Amniotic stem cell (primary cell): ENCODE measurements around the gene AQR.
"Not testable (repeated sequence)": the region's sequence is repeated elsewhere in the genome, so short reads cannot be mapped to it uniquely, and the experiment has no call there.

Experiments
- DNase-seq: peaks from one replicate; lab custom pipeline; 2025; lab: John Stamatoyannopoulos, UW

The AQR gene

DNA sequence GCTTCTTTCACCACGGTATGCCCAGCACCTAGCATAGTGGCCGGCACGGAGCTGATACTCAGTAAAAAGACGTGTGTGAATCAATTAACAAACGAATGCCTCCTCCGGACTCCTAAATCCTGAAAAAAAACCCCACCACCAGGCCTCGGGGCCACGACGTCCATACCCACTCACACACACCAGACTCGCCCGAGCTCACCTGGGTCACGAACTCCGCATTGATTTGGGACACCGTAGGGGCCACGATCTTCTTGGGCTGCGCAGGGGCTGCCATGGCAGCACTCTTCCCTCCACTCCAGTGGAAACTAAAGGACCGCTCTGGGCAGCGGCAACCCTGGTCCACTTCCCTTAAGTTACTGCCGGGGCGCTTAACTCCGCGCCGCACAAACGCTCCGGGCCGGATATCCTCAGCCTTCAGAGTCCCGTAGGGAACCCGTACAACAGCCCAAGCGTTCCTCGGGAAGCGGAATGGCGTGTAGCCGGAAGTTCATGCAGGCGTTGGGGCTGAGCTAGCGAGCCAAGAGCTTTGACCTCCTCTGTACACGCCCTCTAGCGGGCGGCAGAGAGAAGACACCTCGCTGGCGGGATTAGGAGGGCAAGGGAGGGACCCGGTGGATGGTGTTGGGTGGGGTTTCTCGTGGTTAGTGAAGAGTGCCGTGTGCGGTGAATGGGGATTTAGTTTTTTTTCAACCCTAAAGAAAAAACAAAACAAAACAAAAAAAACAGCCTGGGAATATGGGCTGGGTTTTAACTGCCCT lies at the start of gene AQR:
Gene AQR, minus strand, starts transcription at position 403 of the 758 bp plus-strand sequence. Its CDS starts 129 bp downstream, at position 274.
- DNase-seq: peak; percentile 94

DNA sequence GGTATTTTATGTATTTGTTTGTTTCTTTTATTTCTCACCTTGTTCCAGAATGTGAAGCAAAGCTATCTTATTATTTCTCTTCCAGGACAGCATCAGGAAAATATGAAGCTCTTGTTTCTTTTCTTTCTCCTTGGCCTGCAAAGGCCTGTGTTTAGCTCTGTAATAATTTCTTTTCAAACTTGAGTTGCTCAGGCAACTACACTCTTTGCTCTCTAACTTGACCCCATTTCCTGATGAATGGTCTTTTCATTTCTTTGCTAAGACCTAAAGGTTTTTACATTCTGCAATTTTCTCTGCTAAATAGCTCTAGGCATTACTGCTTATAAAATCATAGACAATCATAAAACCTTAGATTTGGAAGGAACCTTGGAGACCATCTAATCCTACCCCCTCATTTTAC lies 44.7 kb upstream of the AQR start:
- DNase-seq: no peak

DNA sequence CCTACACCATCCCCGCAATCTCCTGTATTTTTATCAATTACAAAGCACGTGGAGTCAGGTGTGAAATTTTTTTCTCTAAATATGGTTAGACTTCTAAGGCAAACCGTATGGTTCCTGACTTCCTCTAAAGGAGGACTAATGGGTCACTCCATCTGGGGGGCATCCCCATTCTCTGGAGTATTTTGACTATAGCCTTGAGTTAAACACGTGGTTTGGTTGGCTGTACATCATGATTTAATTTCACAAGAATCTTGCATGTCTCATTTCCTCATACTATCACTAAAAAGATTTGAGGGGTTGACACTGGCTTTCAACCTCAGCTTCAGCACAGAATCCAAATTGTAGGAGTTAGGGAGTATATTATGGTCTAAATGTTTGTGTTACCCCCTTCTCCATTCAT lies 43.8 kb upstream of the AQR start:
- no peak for DNase-seq

DNA sequence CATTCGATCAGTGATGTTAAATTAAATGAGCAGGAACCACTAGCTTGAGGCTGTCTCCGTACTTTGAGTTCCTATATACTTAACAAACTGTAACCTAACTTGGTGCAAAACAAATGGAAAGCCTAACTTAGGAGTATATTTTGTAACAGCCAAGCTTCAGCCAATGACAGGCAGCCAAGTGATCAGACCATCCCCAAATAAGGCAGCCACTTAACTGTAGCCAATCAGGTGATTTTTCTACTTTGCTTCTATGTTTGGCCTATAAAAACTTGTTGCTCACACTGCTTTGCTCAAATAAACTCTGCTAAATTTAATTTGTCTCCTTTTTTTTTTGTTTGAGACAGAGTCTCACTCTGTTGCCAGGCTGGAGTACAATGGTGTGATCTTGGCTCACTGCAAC lies 37.9 kb upstream of the AQR start:
- no peak for DNase-seq

DNA sequence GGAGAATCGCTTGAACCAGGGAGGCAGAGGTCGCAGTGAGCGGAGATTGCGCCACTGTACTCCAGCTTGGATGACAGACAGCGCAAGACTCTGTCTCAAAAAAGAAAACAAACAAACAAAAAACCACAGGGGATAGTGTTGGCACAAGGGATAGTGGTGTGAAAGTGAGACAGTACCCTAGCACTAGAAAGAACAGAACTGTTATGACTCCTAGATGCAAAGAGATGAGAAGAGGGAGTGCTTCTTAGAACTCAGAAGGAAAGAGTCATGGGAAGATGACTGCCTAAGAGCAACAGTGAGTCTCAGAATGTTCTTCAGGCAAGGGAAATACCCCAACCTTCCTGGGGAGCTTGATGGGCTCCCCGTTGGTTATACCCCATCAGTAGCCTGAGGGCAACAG lies 36.4 kb upstream of the AQR start:
- no peak for DNase-seq

DNA sequence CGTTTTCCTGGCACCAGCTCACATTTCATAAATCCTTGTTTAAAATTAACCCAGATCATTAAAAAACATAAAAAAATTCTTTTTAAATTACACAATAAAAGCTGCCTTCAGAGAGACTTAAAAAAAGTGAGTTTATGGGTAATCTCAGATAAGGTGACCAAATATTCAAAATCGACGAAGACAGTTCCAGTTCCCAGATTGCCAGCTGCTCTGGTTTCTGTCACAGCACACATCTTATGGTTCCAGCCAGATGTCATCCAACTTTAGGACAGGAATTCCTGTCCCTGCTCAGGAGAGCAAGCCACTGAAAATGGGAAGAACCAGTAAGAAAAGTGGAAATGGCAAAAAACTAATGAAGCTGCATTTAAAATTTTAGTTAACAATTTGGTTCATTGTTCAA lies 34.4 kb upstream of the AQR start:
- no peak for DNase-seq

DNA sequence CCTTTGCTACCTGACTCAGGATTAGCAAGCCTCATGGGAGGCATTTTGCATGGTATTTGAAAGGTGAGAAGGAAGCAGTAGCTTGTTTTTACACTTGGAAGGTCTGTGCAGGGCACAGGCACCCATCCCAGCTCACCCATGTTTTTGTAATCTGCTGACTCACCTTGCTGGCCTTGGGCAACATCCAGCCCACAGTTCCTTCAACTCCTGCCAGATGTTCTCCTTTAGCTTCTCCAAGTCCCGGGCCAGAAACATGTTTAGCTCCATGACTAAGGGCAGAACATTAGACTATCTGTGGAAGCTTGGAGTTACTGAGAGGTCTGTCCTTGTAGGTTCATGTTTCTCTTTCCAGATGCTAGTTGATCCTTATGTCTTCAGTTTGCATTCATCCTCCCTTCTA lies 31.0 kb upstream of the AQR start:
- no peak for DNase-seq

DNA sequence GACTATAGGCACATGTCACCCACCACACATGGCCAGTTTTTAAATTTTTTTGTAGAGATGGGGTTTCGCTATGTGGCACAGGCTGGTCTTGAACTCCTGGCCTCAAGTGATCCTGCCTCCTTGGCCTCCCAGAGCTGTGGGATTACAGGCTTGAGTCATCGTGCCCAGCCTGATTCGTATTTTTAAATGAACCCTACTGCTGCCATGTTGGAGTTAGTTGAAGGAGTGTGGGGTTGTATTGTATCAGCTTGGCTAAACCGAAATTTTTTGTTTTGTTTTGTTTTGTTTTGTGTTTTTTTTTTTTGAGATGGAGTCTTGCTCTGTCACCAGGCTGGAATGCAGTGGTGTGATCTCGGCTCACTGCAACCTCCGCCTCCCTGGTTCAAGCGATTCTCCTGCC lies 30.4 kb upstream of the AQR start:
- DNase-seq: no peak

DNA sequence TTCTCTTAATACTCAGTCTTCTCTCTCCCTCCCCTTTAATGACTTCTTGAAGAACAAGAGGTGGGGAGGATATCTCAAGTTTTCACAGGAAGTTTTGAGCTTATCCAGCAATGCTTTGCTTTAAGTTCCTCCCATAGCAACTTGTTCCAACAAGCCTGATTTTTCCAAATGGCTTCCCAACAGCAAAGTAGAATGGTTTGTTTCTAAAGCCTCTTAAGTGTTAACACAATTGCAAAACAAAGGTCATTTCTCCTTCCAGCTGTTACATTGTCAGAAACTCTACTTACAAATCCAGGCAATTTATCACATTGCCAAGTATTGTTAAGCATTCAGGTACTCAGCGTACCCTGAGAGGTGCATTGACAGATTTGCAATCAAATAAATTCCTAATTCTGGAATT lies 25.4 kb upstream of the AQR start:
- DNase-seq: no peak

DNA sequence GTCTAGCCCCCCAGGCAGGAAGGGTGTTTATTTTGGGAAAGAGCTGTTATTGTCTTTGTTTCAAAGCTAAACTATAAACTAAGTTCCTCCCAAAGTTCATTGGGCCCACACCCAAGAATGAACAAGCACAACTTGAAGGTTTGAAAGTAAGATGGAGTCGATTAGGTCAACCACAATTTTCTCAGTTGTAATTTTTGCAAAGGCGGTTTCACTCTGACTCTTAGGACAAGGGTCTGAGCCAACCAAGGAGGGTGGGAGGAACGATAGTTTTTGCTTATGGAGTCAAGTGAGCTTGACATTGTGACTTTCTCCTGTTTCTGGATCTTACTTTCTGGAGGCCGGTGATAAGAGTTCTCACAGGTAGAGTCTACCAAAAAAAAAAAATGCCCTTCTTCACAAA lies 24.3 kb upstream of the AQR start:
- DNase-seq: no peak

DNA sequence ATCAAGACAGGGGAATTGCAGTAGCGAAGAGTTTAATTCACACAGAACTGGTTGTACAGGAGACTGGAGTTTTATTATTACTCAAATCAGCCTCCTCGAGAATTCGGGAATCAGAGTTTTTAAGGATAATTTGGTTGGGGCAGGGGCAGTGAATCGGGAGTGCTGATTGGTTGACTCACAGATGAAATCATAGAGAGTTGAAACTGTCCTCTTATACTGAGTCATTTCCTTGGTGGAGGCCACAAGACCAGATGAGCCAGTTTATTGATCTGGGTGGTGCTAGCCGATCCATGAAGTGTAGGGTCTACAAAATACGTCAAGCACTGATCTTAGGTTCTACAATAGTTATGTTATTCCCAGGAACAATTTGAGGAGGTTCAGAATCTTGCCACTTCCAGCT lies 23.9 kb upstream of the AQR start:
- no peak for DNase-seq

DNA sequence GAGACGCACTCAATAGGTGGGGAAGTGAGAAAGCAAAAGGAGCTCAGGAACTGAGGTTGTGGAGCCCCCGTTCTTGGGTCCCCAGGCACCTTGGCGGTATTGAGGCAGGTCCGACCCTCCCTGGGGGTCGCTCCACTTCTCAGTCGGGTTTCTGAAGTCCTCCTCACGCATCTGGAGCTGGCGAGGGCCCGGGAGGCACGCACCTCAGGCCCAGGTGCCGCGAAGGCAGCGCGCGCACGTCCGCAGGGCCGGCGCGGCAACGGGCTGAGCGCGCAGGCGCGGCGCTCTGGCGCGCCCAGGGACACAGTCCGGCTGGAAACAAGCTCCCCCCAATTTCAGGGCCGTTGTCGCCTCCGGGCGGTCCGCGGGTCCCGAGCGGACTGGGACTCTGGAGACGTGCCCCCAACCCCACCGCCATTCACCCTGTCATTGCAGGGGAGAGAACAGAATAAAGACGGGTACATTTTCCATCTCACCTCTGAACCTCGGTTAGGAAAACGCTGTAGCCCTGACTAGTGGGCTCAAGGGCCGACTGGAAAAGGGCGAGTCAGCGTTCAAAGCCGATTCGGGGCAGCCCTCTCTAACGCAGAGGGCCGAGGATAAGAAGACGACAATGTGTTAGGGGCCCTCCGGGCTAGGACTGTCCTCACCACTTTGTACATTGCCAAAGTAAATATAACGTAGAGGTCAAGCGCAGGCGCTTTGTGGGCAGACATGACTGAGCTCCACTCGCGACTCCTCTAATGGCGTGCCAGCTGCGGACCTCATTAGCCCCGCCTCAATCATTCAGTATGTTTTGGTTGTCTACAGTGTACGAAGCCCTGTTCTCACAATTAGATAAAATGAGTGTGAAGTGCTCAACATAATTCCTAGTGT lies 18.7 kb upstream of the AQR start, which contains the start of gene ZNF770:
Gene ZNF770, minus strand, starts transcription at position 261 of the 876 bp plus-strand sequence. CDS start 4,853 bp downstream, outside the sequence.
- DNase-seq: peak; percentile 61

DNA sequence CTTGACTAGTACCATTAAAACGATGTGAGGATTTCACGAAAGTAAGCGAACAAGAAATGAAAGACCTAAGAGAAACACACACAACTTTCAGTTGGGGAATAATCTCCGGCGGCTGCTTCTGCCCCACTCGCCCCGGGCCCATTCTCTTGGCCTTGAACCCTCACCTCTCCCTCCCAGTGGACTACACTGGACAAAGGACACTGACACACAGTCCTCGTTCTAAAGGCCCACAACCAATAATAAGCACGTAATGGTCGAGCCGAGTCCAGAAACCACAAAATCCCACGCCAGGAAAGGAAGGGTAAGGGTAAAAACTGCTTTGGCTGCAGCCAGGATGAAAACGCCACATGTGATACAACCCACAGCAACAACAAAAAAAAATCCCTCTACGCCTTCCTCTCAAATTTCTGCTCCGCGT lies 18.1 kb upstream of the AQR start:
- no peak for DNase-seq

DNA sequence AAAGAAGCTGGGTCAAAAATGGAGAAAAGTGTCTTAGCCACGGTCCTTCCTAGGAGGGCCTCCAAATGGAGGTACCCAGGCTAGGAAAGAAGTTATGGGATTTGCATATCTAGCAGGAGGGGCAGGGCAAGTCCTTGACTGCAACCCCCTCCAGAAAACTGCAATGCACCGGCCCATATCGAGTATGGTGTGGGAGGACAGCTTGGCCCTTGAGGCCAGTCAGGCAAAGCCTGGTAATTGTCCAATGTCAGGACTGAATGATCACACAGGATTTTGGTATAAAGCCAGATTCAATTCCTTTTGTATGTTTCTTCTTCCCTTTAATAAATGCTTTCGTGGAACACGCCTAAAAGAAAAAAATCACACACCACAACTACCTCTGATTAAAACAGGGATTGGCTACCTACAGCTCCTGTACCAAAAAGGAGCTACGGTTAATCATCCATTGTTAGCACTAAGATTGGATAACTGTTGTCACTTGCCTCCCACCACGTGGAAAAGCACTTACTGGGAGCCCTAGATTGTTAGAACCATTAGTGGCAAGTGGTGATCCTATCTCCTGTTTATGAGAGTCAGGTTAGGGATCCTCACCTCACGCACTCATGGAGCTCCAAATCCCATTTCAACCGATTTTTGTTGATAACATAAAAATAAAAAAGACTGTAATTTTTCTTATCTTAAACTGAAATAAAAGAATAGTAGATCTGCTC lies 17.4 kb upstream of the AQR start:
- no peak for DNase-seq

DNA sequence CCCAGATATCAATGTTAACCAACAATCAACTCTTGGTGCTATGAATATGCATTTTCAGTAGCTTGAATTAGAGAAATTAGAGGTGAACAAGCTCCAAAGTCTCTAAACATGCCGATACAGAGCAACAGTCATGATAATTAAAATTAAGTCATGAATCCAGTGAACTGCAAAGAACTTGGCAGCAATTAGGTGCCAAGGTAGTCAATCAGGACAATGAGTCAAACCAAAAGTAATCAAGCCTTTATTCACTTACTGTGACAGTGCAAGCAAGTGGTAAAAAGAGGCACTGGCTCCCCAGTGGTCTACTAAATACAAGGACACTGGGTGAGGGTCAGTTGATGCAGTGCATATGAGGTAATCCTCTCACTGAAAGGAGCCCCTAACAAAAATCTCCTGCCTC lies 16.8 kb upstream of the AQR start:
- no peak for DNase-seq

DNA sequence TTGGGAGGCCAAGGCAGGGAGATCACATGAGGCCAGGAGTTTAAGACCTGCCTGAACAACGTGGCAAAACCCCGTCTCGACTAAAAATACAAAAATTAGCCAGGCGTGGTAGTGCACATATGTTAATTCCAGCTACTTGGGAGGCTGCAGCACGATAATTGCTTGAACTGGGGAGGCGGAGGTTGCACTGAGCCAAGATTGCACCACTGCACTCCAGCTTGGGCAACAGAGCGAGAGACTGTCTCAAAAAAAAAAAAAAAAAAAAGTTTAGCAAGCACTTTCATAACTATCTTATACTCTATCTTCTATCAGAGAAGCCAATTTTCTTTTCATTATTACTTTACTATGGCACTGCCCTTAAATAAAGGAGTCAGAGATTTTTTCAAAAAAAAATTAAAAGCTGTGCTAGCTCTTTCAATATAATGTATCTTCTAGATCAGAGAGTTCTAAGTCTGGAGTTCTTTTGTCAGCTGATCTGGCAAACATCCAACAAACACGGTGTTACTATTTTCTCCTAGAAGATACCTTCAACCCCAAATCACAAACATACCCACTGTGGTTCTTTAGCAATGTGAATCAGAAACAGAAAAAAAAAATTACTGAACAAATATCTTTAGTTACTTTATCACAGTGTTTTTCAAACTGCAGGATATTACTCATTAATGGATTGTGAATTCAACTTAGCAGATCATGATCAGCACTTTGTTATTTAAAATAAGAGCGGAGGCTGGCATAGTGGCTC lies 15.5 kb upstream of the AQR start:
- DNase-seq: no peak

DNA sequence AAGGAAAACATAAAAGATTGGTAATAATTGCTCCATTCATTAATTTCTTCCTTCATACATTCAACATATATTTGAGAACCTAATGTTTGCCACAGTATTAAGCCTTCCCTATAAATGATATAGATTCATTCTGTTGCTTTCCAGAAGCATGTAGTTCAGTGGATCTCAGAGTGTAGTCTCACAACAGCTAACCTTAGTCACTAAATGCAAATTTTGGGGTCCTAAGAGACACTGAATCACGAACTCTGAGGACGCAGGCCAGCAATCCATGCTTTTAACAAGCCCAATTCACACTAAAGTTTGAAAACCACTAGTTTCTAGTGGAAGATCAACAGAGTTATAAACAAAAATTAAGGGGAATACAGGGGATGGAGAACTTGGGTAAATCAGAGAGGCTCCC lies 7.2 kb upstream of the AQR start:
- DNase-seq: no peak

DNA sequence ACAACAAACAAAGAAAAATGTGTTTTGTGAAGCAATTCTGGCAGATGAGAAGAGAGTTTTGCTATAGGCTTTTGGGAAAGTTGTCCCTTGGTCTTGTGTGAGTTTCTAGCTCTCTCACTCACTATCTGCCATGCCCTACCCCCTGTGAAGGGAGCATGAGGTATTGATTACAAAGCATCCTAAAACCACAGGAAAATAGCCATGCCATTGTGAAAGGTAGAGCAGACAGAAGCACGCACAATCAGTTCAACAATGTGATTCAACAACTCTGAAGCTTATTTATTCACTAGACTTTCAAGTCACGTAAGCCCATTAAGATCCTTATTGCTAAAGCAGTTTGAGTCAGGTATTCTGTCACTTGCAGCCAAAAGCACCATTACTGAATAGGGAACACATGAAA lies 6.5 kb upstream of the AQR start:
- DNase-seq: no peak

DNA sequence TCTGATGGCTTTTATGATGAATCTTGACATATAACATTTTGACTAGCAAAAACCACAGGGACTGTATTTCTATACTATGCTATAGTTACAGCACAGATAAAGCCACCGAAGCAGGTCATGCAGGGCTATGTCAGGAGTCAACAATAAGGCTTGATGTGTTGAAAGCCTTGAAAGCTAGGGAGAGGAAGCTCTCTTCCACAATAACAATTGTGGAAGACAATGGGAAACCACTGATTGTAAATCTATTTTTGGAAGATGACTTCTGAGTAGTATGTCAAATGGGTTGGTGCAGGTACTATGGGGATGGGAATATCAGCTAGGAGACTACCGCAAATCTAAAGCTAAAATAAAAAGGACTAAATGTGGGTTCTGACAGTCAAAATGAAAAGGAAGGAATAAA lies 4.0 kb upstream of the AQR start:
- DNase-seq: no peak

DNA sequence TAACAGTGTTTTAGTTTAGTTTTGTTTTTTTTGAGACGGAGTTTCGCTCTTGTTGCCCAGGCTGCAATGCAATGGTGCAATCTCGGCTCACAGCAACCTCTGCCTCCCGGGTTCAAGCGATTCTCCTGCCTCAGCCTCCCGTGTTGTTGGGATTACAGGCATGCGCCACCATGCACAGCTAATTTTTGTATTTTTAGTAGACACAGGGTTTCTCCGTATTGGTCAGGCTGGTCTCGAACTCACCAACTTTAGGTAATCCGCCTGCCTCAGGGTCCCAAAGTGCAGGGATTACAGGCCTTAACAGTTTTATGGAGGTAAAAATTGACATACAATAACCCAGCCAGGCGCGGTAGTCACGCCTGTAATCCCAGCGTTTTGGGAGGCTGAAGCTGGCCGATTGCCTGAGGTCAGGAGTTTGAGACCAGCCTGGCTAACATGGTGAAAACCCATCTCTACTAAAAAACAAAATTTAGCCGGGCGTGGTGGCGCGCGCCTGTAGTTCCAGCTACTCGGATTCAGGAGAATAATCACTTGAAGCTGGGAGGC lies 629 bp upstream of the AQR start:
- not testable (repeated sequence) for DNase-seq

DNA sequence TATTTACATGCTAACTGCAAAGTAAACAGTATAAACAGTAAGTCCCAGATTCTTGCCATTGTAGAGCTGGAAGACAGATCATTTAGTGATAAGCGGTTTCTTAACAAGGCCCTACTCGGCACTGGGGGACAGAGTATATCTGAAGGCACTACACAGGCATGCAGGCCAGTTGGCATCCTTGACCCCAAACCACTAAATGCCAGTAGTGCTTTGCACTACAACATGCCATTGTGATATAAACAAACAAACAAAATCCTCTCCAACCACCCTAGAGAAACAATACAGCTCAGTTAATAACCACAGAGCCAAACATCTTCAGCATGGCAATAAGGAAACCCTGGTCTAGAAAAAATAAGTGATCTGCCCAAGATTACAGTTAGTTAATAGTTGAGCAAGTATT lies 5.3 kb downstream of the AQR start:
- no peak for DNase-seq

DNA sequence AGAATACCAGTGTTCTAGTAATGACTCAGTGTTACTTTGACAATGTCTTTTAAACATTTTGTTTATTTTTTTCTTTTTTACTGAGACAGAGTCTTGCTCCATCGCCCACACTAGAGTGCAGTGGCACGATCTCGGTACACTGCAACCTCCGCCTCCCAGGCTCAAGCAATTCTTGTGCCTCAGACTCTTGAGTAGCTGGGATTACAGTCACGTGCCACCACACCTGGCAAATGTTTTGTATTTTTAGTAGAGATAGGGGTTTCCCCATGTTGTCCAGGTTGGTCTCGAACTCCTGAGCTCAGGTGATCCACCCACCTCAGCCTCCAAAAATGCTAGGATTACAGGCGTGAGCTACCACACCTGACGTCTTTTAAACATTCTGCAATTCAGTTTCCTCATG lies 15.7 kb downstream of the AQR start:
- no peak for DNase-seq
